ENCODE data around the gene SERPIND1.

The SERPIND1 gene, protein sequence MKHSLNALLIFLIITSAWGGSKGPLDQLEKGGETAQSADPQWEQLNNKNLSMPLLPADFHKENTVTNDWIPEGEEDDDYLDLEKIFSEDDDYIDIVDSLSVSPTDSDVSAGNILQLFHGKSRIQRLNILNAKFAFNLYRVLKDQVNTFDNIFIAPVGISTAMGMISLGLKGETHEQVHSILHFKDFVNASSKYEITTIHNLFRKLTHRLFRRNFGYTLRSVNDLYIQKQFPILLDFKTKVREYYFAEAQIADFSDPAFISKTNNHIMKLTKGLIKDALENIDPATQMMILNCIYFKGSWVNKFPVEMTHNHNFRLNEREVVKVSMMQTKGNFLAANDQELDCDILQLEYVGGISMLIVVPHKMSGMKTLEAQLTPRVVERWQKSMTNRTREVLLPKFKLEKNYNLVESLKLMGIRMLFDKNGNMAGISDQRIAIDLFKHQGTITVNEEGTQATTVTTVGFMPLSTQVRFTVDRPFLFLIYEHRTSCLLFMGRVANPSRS

DNA sequence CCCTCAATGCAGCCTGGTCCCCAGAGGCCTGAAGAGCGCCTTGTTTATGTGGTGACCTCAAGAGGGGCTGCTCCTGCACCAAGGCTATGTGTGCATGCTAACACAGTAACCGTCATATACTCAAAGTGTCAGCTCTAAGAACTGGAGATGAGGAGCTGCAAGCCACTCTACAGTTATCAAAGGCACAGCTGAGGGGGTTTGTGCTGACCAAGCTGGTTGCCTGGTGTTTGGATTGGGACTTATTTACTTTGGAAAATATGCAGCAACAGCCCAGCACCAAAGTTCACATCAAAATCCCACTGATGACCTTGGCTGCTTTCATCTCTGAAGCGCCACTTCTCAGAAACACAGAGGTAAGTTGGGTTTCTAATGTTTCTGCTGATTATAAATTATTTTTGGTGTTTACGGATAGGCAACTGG, at the start of gene SERPIND1:
Gene SERPIND1 (plus strand): TSS at position 321 of the 420 bp plus-strand sequence. CDS start 5,200 bp downstream, outside the sequence.
- TF ChIP-seq, protein P1, sequence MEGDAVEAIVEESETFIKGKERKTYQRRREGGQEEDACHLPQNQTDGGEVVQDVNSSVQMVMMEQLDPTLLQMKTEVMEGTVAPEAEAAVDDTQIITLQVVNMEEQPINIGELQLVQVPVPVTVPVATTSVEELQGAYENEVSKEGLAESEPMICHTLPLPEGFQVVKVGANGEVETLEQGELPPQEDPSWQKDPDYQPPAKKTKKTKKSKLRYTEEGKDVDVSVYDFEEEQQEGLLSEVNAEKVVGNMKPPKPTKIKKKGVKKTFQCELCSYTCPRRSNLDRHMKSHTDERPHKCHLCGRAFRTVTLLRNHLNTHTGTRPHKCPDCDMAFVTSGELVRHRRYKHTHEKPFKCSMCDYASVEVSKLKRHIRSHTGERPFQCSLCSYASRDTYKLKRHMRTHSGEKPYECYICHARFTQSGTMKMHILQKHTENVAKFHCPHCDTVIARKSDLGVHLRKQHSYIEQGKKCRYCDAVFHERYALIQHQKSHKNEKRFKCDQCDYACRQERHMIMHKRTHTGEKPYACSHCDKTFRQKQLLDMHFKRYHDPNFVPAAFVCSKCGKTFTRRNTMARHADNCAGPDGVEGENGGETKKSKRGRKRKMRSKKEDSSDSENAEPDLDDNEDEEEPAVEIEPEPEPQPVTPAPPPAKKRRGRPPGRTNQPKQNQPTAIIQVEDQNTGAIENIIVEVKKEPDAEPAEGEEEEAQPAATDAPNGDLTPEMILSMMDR (IDR thresholded peaks at IDR 0.05) = no peak
- no peaks in the 10 kb centered on the region for H3K9me3 ChIP-seq
- no peak within 1 kb of the TSS for H3K4me3 ChIP-seq (ENCODE audit: low read depth in 1 of 2, low read length in 1 of 2)
- H3K4me1 ChIP-seq (ENCODE audit: control insufficient read depth in 1 of 2, insufficient read depth in 1 of 2, low read depth in 1 of 2, low read length in 1 of 2) = no peaks in the 10 kb centered on the region
- H3K27ac ChIP-seq = no peak within 1 kb of the TSS
- peaks cover 54% of the 10 kb centered on the region for H3K36me3 ChIP-seq
- H3K27me3 ChIP-seq = no peaks in the 10 kb centered on the region

DNA sequence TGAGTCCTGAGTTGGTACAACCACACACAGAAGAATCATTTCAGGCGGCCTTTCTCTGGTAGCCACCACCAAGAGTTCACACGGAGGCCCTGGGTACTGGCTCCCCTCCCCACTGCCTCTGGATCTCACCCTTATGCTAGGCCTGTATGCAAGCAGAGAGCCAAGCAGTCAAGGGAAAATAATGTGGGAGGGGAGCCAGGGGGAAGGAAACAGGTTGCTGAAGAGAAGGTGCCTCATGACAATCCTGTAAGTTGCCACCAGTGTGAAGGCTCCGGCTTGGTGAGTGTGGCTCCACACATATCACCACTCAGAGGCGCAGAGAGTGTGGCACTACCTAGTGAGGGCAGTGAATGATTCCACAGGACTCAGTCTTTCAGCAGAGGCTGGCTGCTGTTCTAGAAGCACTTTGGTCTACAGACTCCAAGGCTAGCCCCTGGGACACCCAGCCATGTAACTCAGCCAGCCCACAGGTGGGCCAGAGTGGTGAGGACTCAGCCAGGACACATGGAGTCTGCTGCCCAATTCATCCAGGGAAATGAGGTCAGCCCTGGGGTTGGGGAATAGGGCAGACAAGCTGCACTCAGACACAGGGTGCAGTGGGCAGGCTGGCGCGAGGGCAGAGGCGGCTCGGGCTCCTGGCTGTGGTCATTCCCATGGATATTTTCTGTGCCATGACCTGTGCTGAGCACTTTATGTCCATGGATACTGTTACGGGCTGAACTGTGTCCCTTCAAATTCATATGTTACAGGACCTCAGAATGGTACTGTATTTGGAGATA, 49.0 kb upstream of the SERPIND1 start:
- H3K36me3 ChIP-seq = peaks cover 65% of the 10 kb centered on the region

DNA sequence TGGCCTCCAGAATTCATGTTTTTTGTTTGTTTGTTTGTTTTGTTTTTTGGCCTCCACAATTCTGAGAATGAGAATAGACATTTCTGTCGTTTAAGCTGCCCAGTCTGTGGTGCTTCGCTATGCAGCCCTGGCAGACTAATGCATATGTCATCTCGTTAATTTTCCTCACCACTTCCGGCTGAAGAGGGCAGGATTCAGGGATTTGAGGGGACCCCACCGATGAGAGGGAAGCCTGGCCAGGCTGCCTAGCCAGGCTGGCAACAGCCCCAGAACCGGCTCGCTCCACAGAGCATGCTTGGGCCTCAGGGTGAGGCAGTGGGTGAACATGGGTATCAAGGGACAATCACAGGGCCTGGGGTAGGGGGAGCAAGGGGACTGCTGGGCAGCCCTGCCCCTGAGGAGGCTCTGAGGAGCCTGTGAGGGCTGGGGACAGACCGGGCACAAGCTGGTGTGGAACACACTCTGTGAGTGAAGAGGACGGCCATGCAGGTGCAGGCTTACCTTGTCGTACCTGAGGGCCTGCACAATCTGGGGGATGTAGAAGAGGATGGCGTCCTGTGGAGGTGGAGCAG, 47.8 kb upstream of the SERPIND1 start:
- TF ChIP-seq, protein P1 (IDR thresholded peaks at IDR 0.05) = no peak
- Histone ChIP-seq H3K27ac (no peak overlapping the region), H3K4me3 (ENCODE audit: low read depth in 1 of 2, low read length in 1 of 2) (no peak overlapping the region), H3K4me1 (ENCODE audit: control insufficient read depth in 1 of 2, insufficient read depth in 1 of 2, low read depth in 1 of 2, low read length in 1 of 2) (peaks cover 7 to 9% of the 10 kb centered on the region in 2 experiments), H3K27me3 (no peaks in the 10 kb centered on the region), H3K9me3 (no peaks in the 10 kb centered on the region), H3K36me3 (peaks cover 68% of the 10 kb centered on the region)

More for the DNA sequence above, 49.0 kb upstream of the SERPIND1 start:
- H3K9me3 ChIP-seq = no peaks in the 10 kb centered on the region
- H3K4me3 ChIP-seq (ENCODE audit: low read depth in 1 of 2, low read length in 1 of 2) = no peak overlapping the region
- H3K27me3 ChIP-seq = no peaks in the 10 kb centered on the region
- H3K27ac ChIP-seq = no peak overlapping the region
- TF ChIP-seq, protein P1 (IDR thresholded peaks at IDR 0.05) = no peak
- peaks cover 7 to 9% of the 10 kb centered on the region in 2 experiments for H3K4me1 ChIP-seq (ENCODE audit: control insufficient read depth in 1 of 2, insufficient read depth in 1 of 2, low read depth in 1 of 2, low read length in 1 of 2)

DNA sequence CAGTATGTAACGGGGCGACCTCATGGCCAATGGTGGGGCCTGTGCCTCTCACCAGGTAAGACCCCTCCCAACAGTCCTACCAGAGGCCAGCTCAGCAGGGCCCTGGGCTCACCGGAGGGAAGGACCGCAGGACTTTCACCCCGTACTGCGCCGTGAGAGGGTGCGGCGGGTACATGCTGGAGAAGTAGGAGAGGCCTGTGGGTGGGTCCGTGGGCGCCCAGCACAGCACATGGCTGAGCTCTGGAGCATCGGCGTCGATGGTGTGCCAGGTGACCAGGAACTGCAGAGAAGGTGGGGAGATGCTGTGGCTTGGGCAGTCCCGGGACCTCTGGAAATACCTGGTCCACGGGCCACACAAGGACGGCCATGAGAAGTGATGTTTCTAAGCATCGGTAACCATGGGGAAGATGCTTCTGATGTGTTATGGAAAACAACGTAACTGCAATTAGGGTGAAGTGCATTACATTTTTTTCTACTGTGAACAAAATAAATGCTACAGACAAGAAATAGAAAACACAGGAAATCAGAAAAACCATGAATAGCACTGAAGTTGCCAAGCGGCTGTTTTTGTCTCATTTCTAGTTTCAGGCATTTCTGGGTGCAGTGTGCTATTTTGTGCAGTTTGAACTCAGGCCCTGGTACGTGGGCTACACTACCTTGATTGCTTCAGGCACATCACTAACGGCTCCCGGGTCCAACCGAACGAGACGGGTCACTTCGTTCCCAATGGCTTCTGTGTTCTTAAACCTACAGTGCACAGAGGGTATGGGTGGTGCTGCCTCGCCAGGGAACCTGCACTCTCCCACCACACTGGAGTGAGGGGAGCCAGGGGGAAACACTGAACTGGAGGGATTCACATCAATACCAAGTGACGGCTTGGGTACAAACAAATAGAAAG, 46.5 kb upstream of the SERPIND1 start:
- Histone ChIP-seq H3K27me3 (no peaks in the 10 kb centered on the region), H3K4me3 (ENCODE audit: low read depth in 1 of 2, low read length in 1 of 2) (no peak overlapping the region), H3K9me3 (no peaks in the 10 kb centered on the region), H3K27ac (no peak overlapping the region), H3K36me3 (peaks cover 71% of the 10 kb centered on the region), H3K4me1 (ENCODE audit: control insufficient read depth in 1 of 2, insufficient read depth in 1 of 2, low read depth in 1 of 2, low read length in 1 of 2) (no peaks in the 10 kb centered on the region)
- TF ChIP-seq, protein P1 (IDR thresholded peaks at IDR 0.05) = no peak
